CD4-positive, alpha-beta memory T cell (primary cell): ENCODE results near the gene GOLGA1. TPM values are rescaled to one million over a fixed set of nuclear protein-coding genes. Genes with fewer than 3 reads are reported as not detected.

Experiments used
- CTCF ChIA-PET: fragments of 350-600 bp; sonication (Branson Sonifier 250); formaldehyde crosslinking; loops from one replicate; lab custom pipeline; 2021; ENCODE audit warnings: inconsistent platforms; ENCODE audit not compliant: partially characterized antibody; lab: Charles Lee
- POLR2A ChIA-PET: fragments of 350-600 bp; sonication (Branson Sonifier 250); formaldehyde crosslinking; loops from one replicate; lab custom pipeline; 2021; ENCODE audit not compliant: partially characterized antibody; lab: Charles Lee
- DNase-seq, 5 donors: peaks; one replicate each; pipeline versions ENCODE4 v3.0.0 to v3.0.0-alpha.2; 2020 to 2022; ENCODE audit warnings: mixed read lengths in 1 of 5
- H3K27ac ChIP-seq: one replicate; pipeline ENCODE4 v1.7.0; 2013; ENCODE audit warnings: low read depth, low read length
- H3K27me3 ChIP-seq: 2 replicates; pipeline ENCODE4 v1.7.0; 2013; ENCODE audit warnings: mild to moderate bottlenecking, low read length, moderate library complexity; ENCODE audit not compliant: insufficient read depth
- H3K36me3 ChIP-seq: 2 replicates; pipeline ENCODE4 v1.7.0; 2013; ENCODE audit warnings: mild to moderate bottlenecking, low read length, moderate library complexity; ENCODE audit not compliant: insufficient read depth
- H3K4me1 ChIP-seq: 2 replicates; pipeline ENCODE4 v1.7.0; 2013; ENCODE audit warnings: mild to moderate bottlenecking, low read length, moderate library complexity; ENCODE audit not compliant: insufficient read depth
- H3K4me3 ChIP-seq, 2 donors: one replicate each; pipeline ENCODE4 v1.7.0; 2013; ENCODE audit warnings: low read length in 2 of 2, mild to moderate bottlenecking in 1 of 2
- H3K9me3 ChIP-seq, 2 donors: one replicate each; pipeline ENCODE4 v1.7.0; 2013; ENCODE audit warnings: low read length in 2 of 2, control low read depth in 1 of 2; ENCODE audit not compliant: control insufficient read depth in 1 of 2
- H3K27ac Mint-ChIP-seq, 7 donors: one replicate each; pipeline ENCODE4 v1.8.0; 2020 to 2021; ENCODE audit warnings: mixed read lengths in 7 of 7, mild to moderate bottlenecking in 6 of 7, inconsistent platforms in 3 of 7, moderate library complexity in 3 of 7
- H3K27me3 Mint-ChIP-seq, 2 donors: one replicate each; pipeline ENCODE4 v1.8.0; 2020 to 2021; ENCODE audit warnings: mixed read lengths in 2 of 2
- H3K36me3 Mint-ChIP-seq, 2 donors: one replicate each; pipeline ENCODE4 v1.8.0; 2020 to 2021; ENCODE audit warnings: mixed read lengths in 2 of 2, inconsistent platforms in 1 of 2, mild to moderate bottlenecking in 1 of 2
- H3K4me1 Mint-ChIP-seq, 4 donors: one replicate each; pipeline ENCODE4 v1.8.0; 2020 to 2021; ENCODE audit warnings: mixed read lengths in 4 of 4, mild to moderate bottlenecking in 1 of 4
- H3K4me3 Mint-ChIP-seq, 8 donors: one replicate each; pipeline ENCODE4 v1.8.0; 2020 to 2021; ENCODE audit warnings: mixed read lengths in 8 of 8, mild to moderate bottlenecking in 7 of 8, moderate library complexity in 6 of 8, inconsistent platforms in 3 of 8
- H3K9me3 Mint-ChIP-seq, 8 donors: one replicate each; pipeline ENCODE4 v1.8.0; 2020 to 2021; ENCODE audit warnings: mixed read lengths in 8 of 8, mild to moderate bottlenecking in 5 of 8, inconsistent platforms in 3 of 8, moderate library complexity in 1 of 8
- intact Hi-C: fragments of 100-400 bp; cut with micrococcal nuclease; formaldehyde crosslinking; loops from one replicate; pipeline ENCODE4 v1.15.1; 2023
- polyA plus RNA-seq, 2 donors: library from polyadenylated mRNA; unstranded; fragments of 300-500 nt; fragmentation: Illumina TruSeq; gene quantifications; one replicate each; pipeline ENCODE4 v1.2.3, GENCODE V29; 2021
- total RNA-seq, 2 experiments: library from RNA; stranded (reverse); gene quantifications; one replicate each; pipeline ENCODE4 v1.2.3, GENCODE V29; 2021

The GOLGA1 gene
- total and polyA plus RNA-seq, 4 experiments from 2014 or later: 3.1 to 38.3 (median 16.7) TPM

DNA sequence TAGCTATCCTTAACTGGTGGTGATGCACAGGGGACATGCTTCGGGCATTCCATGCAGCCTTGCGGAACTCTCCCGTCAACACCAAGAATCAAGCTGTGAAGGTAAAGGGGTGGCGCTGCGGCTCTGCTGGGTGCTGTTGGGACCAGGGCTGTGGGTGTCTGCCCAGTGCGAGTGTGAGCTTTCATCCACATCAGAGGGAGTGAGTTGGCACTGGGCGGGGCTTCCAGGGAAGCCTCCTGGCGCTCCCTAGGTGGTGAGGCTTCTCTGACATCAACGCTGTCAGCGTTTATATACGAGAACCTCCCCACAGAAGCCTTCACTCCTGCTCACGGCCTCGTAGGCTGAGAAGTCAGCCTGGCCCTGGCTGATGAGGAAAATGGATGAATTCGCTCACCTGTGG is 67.2 kb downstream of the GOLGA1 start:
- Mint-ChIP-seq H3K4me1 (peaks cover 30 to 59% (median 48%) of the 10 kb centered on the region in 4 donors), H3K27me3 (no peaks in the 10 kb centered on the region), H3K9me3 (no peaks in the 10 kb centered on the region), H3K4me3 (peak overlapping the region in 2 of 8 donors; percentile 41 to 55), H3K36me3 (peaks cover 32 to 74% of the 10 kb centered on the region in 2 donors), H3K27ac (peak overlapping the region in 3 of 7 donors; percentile 60 to 98 (median 81))
- CTCF ChIA-PET: interaction anchor here (1.4 to 7.9 kb wide), 3 partner anchors 12 to 102 kb away, joined by 3 to 56 read pairs (median 21); partner anchors contain the start of genes ARPC5L, RPL35 and WDR38
- Histone ChIP-seq H3K9me3 (no peaks in the 10 kb centered on the region), H3K36me3 (peaks cover 53% of the 10 kb centered on the region), H3K27ac (peak overlapping the region; percentile 91), H3K4me1 (peaks cover 50% of the 10 kb centered on the region), H3K27me3 (no peaks in the 10 kb centered on the region), H3K4me3 (no peak overlapping the region)
- DNase-seq: peak in 1 of 5 donors; percentile 38
- intact Hi-C loops: no loop called here
- POLR2A ChIA-PET: interaction anchor here (6.4 kb wide), 1 partner anchor 14 kb away, joined by 74 read pairs; the partner anchor contains the start of genes ARPC5L and RPL35

DNA sequence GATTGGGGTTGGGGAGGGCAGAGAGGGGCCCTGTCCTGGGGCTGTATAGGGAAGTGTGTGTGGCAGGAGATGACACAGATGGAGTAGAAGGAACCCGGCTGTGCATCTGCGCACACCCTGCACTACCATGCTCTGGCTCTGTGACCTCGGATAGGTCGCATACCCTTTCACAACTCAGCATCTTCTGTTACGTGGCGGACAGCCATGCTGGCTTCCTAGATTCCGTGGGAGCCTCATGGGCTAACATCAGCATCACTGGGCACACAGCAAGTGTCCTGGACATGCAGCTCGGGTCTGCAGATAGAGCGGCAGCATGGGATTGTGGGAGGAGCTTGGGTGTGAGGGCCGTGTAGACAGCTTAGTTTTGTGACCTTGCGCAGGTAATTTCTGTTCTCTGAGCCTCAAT is 69.7 kb downstream of the GOLGA1 start:
- CTCF ChIA-PET: interaction anchor here (0.5 to 7.9 kb wide), 4 partner anchors 9 to 24 kb away, joined by 3 to 56 read pairs (median 12); partner anchors contain the start of genes ARPC5L, RPL35 and WDR38
- Mint-ChIP-seq H3K36me3 (peaks cover 13 to 56% of the 10 kb centered on the region in 2 donors), H3K4me3 (peak overlapping the region; percentile 89 to 96 (median 93)), H3K9me3 (peaks cover 0 to 2% (median 0%) of the 10 kb centered on the region in 8 donors), H3K27ac (peak overlapping the region; percentile 93 to 98 (median 95)), H3K4me1 (peaks cover 29 to 74% (median 51%) of the 10 kb centered on the region in 4 donors), H3K27me3 (no peaks in the 10 kb centered on the region)
- peak overlapping the region; percentile 50 to 58 for H3K4me3 ChIP-seq
- intact Hi-C loops: no loop called here
- POLR2A ChIA-PET: interaction anchor here (1.5 to 6.4 kb wide), 2 partner anchors 12 to 95 kb away, joined by 3 to 74 read pairs; partner anchors contain the start of genes ARPC5L and RPL35
- H3K4me1 ChIP-seq: peaks cover 61% of the 10 kb centered on the region
- DNase-seq: no peak
- peaks cover 29% of the 10 kb centered on the region for H3K36me3 ChIP-seq
- peak overlapping the region; percentile 91 for H3K27ac ChIP-seq
- no peaks in the 10 kb centered on the region for H3K9me3 ChIP-seq
- H3K27me3 ChIP-seq: no peaks in the 10 kb centered on the region

DNA sequence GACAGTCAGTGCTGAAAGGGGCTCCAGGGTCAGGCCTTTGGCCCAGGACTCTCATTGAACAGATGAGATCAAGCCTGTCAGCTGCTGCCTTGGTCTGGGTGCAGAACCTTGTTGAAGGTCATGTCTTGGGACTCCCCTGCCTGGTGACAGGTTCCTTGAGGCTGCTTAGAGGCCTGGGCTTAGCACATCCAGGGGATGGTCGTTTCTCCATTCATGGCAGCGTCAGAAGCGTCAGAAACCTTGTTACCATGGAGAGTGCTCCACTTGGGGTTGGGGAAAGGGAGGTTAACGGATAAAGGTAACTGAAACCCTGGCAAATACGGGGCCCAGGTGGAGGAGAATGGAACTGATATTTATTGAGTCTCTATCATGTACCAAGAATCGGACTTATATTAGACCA is 70.2 kb downstream of the GOLGA1 start:
- Mint-ChIP-seq H3K36me3 (peaks cover 13 to 53% of the 10 kb centered on the region in 2 donors), H3K4me1 (peaks cover 29 to 74% (median 51%) of the 10 kb centered on the region in 4 donors), H3K27me3 (no peaks in the 10 kb centered on the region), H3K27ac (peak overlapping the region; percentile 93 to 98 (median 95)), H3K9me3 (peaks cover 0 to 2% (median 0%) of the 10 kb centered on the region in 8 donors), H3K4me3 (peak overlapping the region; percentile 89 to 96 (median 93))
- Histone ChIP-seq H3K27ac (peak overlapping the region; percentile 91), H3K9me3 (no peaks in the 10 kb centered on the region), H3K4me3 (peak overlapping the region; percentile 50 to 58), H3K4me1 (peaks cover 61% of the 10 kb centered on the region), H3K27me3 (no peaks in the 10 kb centered on the region), H3K36me3 (peaks cover 26% of the 10 kb centered on the region)
- intact Hi-C loops: no loop called here
- ChIA-PET CTCF (interaction anchor here (3.3 to 7.9 kb wide), 2 partner anchors 9 to 16 kb away, joined by 21 to 56 read pairs; partner anchors contain the start of genes ARPC5L, RPL35 and WDR38), POLR2A (interaction anchor here (1.0 to 6.4 kb wide), 7 partner anchors 8 to 100 kb away, joined by 3 to 74 read pairs (median 8); partner anchors contain the start of genes ARPC5L, GOLGA1, NR6A1 and RPL35)
- DNase-seq: peak in 1 of 5 donors; percentile 45

DNA sequence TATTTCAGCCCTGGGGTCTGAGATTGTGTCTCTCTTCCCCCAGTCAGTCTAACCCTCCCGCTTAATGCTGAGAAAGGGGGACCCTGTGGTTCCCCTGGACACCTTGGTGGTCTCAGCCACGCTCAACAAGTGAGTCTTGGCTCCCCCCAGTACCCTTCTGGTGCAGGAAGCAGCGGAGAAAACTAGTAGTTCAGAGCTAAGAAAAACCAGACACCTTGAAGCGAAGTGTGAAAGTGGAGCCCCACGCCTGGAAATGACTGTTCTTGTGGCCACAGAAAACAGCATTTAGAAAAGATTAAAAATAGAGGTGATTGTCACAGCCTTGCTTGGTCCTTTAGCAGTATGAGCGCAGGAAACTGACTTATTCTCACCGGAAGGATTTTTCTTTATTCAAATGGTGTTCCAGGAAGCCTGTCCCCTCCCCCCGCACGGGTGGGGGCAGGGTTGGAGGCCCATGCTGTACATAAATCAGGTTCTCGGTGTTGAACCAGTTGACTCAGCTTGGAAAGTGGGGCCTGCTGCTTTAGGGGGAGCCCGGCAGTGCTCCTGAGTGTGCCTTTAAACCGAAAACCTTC is 70.8 kb downstream of the GOLGA1 start:
- Histone ChIP-seq H3K4me1 (peaks cover 58% of the 10 kb centered on the region), H3K9me3 (no peaks in the 10 kb centered on the region), H3K27me3 (no peaks in the 10 kb centered on the region), H3K27ac (peak overlapping the region; percentile 91), H3K4me3 (peak overlapping the region; percentile 50 to 58), H3K36me3 (peaks cover 19% of the 10 kb centered on the region)
- Mint-ChIP-seq H3K4me1 (peaks cover 29 to 70% (median 49%) of the 10 kb centered on the region in 4 donors), H3K27ac (peak overlapping the region; percentile 93 to 98 (median 95)), H3K36me3 (peaks cover 8 to 47% of the 10 kb centered on the region in 2 donors), H3K4me3 (peak overlapping the region; percentile 89 to 96 (median 93)), H3K9me3 (peaks cover 0 to 2% (median 0%) of the 10 kb centered on the region in 8 donors), H3K27me3 (no peaks in the 10 kb centered on the region)
- ChIA-PET CTCF (interaction anchor here (1.2 to 7.9 kb wide), 2 partner anchors 9 to 15 kb away, joined by 5 to 56 read pairs; partner anchors contain the start of genes RPL35 and WDR38), POLR2A (interaction anchor here (1.0 to 6.4 kb wide), 9 partner anchors 8 to 371 kb away, joined by 3 to 74 read pairs (median 8); partner anchors contain the start of genes ARPC5L, GOLGA1, HSPA5 and NR6A1)
- intact Hi-C loops: loop anchor here (1.0 kb wide), 2 partner anchors 9 to 71 kb away; partner anchors contain the start of genes GOLGA1 and RPL35
- peak; percentile 74 to 88 (median 75) for DNase-seq

DNA sequence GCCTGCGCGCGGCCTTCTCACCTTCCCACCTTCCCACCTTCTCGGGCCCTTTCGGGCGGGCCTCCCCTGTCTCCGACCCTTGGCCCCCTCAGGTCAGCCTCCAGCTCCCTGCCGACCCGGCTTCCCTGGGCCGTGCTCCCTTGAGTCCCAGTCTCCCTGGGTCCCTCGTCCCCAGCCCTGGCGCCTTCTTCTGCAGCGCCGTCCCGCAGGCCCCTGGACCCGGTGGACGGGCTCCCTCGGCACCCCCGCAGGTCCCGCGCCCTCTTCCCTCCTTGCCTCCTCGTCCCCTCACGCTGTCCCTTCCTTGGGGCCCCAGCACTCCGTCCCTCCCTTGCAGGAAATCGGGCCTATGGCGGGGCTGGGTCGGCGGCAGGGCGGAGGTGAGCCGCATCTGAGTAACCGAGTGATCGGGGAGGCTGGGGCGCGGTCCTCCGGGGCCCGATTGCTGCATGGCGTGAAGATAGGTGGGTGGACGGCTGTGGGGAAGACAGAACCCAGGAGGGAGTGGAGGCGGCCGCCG is 71.4 kb downstream of the GOLGA1 start:
- peaks cover 0 to 2% (median 0%) of the 10 kb centered on the region in 8 donors for H3K9me3 Mint-ChIP-seq
- POLR2A ChIA-PET: interaction anchor here (0.8 to 6.4 kb wide), 10 partner anchors 10 to 371 kb away, joined by 3 to 74 read pairs (median 6); partner anchors contain the start of genes ARPC5L, GOLGA1, HSPA5 and NR6A1
- intact Hi-C loops: loop anchor here (1.0 kb wide), 2 partner anchors 8 to 72 kb away; partner anchors contain the start of genes GOLGA1 and RPL35
- peak in 4 of 5 donors; percentile 45 to 66 (median 48) for DNase-seq
- peak overlapping the region; percentile 89 to 96 (median 93) for H3K4me3 Mint-ChIP-seq
- H3K27ac ChIP-seq: peak overlapping the region; percentile 91
- peaks cover 29 to 64% (median 46%) of the 10 kb centered on the region in 4 donors for H3K4me1 Mint-ChIP-seq
- H3K36me3 ChIP-seq: peaks cover 15% of the 10 kb centered on the region
- H3K27ac Mint-ChIP-seq: peak overlapping the region; percentile 93 to 98 (median 95)
- H3K4me1 ChIP-seq: peaks cover 54% of the 10 kb centered on the region
- H3K27me3 Mint-ChIP-seq: no peaks in the 10 kb centered on the region
- no peaks in the 10 kb centered on the region for H3K27me3 ChIP-seq
- peak overlapping the region; percentile 50 to 58 for H3K4me3 ChIP-seq
- CTCF ChIA-PET: interaction anchor here (1.2 to 7.9 kb wide), 2 partner anchors 8 to 15 kb away, joined by 5 to 56 read pairs; partner anchors contain the start of genes RPL35 and WDR38
- no peaks in the 10 kb centered on the region for H3K9me3 ChIP-seq
- peaks cover 8 to 41% of the 10 kb centered on the region in 2 donors for H3K36me3 Mint-ChIP-seq

DNA sequence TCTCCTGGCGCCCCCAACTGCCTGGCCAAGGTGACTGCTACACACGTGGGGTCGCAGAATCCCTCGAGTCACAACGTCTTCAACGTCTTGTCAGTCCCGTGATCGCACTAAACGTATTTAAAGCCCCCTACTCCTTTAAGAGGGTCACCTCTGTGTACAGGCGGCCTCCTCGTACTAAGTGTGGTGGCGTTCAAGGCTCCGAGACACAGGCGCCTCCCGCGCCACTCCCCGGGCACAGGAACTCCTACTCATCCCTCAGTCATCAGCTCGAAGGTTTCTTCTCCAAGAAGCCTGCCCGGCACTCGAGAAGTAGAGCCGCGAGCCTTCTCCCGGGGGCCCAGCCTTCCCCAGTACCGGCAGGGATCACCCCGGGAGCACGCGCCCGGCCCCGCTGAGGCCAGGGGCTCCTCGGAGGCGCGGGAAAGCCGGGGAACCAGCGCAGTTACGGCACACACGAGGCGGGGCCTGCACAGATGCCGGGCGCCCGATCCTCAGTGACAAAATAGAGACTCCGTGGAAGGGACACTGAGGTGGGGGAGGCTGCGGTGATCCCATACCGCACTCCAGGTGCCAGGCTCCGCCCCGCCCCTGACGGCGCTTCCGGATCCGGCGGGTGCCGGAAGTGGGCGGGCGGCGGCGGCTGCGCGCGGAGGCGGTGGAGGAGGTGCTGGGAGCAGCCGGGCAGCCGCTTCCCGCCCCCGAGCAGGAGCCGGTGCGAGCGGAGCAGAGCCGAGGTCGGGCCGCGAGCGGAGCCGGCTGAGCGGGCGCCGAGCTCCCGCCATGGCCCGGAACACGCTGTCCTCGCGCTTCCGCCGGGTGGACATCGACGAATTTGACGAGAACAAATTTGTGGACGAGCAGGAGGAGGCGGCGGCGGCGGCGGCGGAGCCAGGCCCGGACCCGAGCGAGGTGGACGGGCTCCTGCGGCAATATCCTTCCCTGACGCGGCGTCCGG is 72.1 kb downstream of the GOLGA1 start:
- peak; percentile 90 to 94 (median 92) for DNase-seq
- ChIA-PET CTCF (interaction anchor here (7.9 kb wide), 1 partner anchor 14 kb away, joined by 56 read pairs; the partner anchor contains the start of gene WDR38), POLR2A (interaction anchor here (0.8 to 6.4 kb wide), 11 partner anchors 9 to 372 kb away, joined by 3 to 74 read pairs (median 5); partner anchors contain the start of genes ARPC5L, HSPA5, NR6A1 and RPL35)
- Histone ChIP-seq H3K4me1 (peaks cover 47% of the 10 kb centered on the region), H3K36me3 (peaks cover 11% of the 10 kb centered on the region), H3K9me3 (no peaks in the 10 kb centered on the region), H3K27me3 (no peaks in the 10 kb centered on the region), H3K4me3 (peak overlapping the region; percentile 58 to 85), H3K27ac (peak overlapping the region; percentile 91)
- H3K4me3 Mint-ChIP-seq: peak overlapping the region; percentile 90 to 96 (median 93)
- peaks cover 0 to 2% (median 0%) of the 10 kb centered on the region in 8 donors for H3K9me3 Mint-ChIP-seq
- H3K36me3 Mint-ChIP-seq: peaks cover 8 to 39% of the 10 kb centered on the region in 2 donors
- H3K27me3 Mint-ChIP-seq: no peaks in the 10 kb centered on the region
- peaks cover 29 to 64% (median 43%) of the 10 kb centered on the region in 4 donors for H3K4me1 Mint-ChIP-seq
- intact Hi-C loops: loop anchor here (1.0 kb wide), 2 partner anchors 7 to 73 kb away; partner anchors contain the start of genes GOLGA1 and RPL35
- peak overlapping the region; percentile 94 to 98 (median 95) for H3K27ac Mint-ChIP-seq
